Sigmoid colon (tissue), 3 donors: ENCODE data around the gene ZNF621.

Experiments
- CTCF ChIP-seq, 4 experiments: fragments of 450-650 bp in 3 of 4; fragments of 200-600 bp in 1 of 4; IDR thresholded peaks; one replicate each; pipeline ENCODE4 v1.5.1; 2016 to 2019; ENCODE audit warnings: antibody characterized with exemption in 4 of 4, mild to moderate bottlenecking in 3 of 4, moderate library complexity in 2 of 4
- POLR2A ChIP-seq, 2 donors: fragments of 450-650 bp; IDR thresholded peaks; one replicate each; pipeline ENCODE4 v1.6.1; 2016; ENCODE audit warnings: antibody characterized with exemption in 2 of 2, mild to moderate bottlenecking in 2 of 2, moderate library complexity in 2 of 2

GRCh38 chr3:40585381-40586016 is 60.7 kb downstream of the ZNF621 start:
- TF ChIP-seq POLR2A (IDR thresholded peaks at IDR 0.05) (no peak), CTCF (IDR thresholded peaks at IDR 0.05) (no peak)
